LNCAP (cell line): ENCODE measurements around the gene WLS.

Source experiments
- CTCF ChIP-seq: fragments of 450-650 bp; IDR thresholded peaks from 2 replicates; pipeline ENCODE4 v1.5.1; 2017; ENCODE audit warnings: mild to moderate bottlenecking

WLS gene

DNA sequence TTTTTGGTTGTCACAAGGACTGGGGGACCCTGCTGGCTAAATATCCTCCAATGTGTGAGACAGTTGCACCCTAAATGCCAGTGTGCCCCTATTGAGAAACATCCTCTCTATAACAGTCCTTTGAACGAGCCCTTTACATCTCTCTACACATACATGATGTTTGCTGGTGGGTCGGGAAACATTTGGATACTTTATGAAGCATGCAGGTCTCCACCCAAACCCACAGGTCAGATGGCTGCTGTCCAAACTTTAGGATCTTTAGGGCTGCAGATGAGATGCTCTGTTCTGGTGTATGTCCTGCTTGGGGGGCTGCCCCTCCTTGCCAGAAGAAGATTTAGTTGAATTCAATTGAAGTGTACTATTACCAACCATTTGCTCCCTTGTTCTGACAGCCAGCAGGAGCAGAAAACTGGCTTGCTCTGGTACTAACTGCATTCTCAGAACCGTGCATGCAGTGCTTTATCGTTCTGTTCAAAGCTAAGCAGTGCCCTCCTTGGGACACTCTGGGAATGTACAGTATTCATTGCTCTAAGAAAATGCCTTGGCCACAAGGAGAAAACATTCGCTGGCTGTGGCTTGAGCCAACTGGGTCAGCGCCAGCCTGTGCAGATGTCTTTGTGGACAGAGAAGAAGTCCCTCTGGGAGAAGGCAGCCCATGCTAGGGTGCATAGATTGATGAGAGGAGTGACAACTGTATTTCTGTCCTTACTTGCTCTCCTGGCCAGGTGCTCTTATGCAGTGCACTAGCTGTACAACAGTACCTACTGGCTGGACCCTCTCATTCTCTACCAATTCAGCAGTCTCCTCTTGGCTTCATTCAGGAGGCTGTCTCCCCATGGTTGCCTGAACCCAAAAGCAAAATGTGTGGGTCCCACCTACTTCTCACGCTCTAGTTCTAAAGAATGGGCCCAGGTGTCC, 120.5 kb downstream of the WLS start:
- TF ChIP-seq CTCF = peak; percentile 69

- no peak for TF ChIP-seq CTCF
Measured at GRCh38 chr1:68107771-68108170, 124.6 kb downstream of the WLS start.

DNA sequence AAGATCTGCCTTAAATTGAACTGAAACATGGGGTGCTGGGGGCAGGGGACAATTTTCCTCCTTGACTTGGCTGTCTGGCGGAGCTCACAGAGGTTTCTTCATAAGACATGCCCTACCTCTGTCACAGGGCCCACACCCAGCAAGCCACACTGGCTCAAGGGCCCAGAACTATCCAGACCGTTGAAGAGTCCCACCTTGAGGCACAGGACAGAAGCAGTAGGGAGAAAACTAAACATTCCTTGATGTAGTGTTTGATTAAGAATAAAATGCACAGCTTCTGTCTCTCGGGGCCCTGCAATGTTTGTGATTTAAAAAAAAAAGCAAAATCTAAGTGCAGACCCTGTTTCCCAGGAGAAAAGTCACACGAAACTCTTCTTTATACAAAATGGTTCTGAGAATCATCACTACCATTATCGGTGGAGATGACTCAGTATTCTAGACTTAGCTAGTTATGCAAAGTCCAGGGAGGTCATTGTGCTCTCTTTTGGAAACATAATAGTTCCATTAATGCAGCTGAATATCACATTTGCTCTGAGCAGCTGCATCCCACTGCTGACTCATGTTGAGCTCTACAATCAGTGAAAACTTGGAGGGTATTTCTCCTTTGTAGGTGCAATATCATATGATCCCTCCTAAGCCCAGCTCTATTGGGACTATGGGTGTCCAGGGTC, 128.3 kb downstream of the WLS start:
- no peak for TF ChIP-seq CTCF

GRCh38 chr1:68103011-68103545, 129.2 kb downstream of the WLS start:
- TF ChIP-seq CTCF = no peak

- TF ChIP-seq CTCF = no peak
Measured at GRCh38 chr1:68101829-68102228, 130.5 kb downstream of the WLS start.

GRCh38 chr1:68100571-68100970, 131.8 kb downstream of the WLS start:
- no peak for TF ChIP-seq CTCF

GRCh38 chr1:68093737-68094136, 138.6 kb downstream of the WLS start:
- no peak for TF ChIP-seq CTCF
